UCSD-AML1 (cell line): ENCODE data around the gene TSR3.

Experiments used
- DNase-seq: peaks from one replicate; lab custom pipeline; 2025; ENCODE audit not compliant: unreplicated experiment; lab: John Stamatoyannopoulos, UW

TSR3 gene

GRCh38 chr16:1351582-1352362 lies at the start of gene TSR3, which contains the start of gene GNPTG:
Gene TSR3, minus strand, starts transcription at chr16:1351878. Its CDS starts 74 bp downstream, at chr16:1351804.
Gene GNPTG, plus strand, starts transcription at chr16:1351931. Its CDS starts 35 bp downstream, at chr16:1351966.
- DNase-seq = peak; percentile 90

GRCh38 chr16:1401061-1401757 lies 49.5 kb upstream of the TSR3 start:
- DNase-seq = no peak

GRCh38 chr16:1398826-1399581 lies 47.3 kb upstream of the TSR3 start:
- no peak for DNase-seq

DNA sequence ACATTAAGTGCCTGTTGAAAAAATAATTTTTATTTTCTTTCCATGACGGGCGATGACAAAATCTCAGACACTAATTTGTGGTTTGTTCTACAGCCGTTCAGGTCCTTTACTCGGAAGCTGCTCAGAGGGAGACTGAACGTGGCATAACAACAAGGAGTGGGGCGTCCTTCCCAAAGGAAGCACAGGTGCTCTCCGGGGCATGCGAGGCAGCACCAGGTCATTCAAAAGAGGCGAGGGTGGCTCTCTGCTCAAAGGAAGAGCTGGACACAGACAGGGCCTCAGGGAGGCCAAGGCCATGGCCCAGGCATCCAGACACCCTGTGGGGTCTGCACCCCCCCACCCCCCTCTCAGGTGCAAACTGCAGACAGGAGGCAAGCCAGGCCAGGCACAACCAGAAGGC lies 46.7 kb upstream of the TSR3 start:
- DNase-seq = no peak

DNA sequence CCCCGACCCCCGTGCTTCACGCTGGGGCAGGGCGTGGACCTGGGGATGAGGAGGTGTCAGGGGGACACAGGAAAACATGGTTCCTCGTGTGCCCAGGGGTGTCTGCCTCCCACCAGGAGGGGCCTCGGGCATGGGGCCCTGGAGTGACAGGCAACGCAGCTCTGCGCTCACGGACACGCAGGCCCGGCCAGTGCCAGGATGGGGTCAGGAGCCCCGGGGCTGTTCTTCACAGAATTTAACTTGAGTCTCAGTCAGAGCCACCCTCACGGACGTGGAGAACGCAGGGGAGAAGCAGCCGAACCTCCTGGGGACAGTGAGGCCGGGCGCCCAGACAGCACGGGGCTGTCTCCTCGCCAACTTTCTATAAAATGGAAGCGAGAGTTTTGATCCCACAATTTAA lies 46.1 kb upstream of the TSR3 start:
- DNase-seq = no peak

DNA sequence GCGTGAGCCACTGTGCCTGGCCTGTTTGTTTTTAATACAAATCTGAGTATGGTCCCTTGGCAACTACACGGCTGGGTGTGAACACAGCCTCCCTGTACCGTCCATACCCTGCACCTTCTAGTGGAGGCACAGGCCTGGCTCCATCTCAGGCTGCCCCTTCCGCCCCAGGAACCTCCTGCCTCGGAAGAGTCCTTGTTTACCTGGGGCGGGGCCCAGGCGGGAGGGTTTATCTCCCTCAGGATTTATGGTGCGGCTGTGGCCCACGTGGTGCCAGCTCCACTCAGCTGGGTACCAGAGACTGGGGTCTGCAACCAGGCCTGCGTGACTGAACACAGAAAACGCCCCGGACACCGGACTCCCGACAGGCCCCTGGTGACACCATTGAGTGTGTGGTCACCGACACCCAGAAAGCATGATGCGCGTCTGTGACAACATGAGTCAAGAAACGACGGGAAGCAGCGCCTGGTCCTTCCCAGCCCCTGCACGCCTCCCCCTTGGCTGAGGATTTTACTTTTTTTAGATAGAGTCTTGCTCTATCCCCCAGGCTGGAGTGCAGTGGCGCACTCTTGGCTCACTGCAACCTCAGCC lies 43.9 kb upstream of the TSR3 start:
- DNase-seq = no peak

DNA sequence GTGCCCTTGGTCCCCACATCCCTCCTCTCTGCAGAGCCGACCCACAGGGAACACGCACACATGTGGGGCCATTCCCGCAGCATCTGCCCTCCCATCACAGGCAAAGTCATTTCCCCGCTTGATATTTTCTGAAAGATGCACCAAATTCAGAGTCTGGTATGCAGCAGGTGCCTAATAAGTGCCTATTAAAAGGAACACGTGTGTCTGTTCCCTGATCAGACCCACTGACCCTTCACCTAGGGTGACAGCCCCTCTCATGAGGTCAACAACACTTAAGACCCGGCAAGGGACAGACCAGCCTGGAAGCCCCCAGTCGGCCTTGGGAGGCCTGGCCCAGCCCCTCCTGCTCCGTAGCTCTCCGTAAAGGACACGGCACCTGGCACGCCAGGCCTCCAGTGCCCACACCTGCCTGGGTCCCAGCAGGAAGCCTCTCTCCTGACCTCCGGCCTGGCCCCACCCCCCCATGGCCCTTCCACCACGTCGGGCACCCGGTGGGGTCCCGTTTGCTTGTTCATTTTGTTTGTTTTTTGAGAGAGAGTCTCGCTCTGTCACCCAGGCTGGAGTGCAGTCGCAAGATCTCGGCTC lies 42.8 kb upstream of the TSR3 start:
- no peak for DNase-seq

DNA sequence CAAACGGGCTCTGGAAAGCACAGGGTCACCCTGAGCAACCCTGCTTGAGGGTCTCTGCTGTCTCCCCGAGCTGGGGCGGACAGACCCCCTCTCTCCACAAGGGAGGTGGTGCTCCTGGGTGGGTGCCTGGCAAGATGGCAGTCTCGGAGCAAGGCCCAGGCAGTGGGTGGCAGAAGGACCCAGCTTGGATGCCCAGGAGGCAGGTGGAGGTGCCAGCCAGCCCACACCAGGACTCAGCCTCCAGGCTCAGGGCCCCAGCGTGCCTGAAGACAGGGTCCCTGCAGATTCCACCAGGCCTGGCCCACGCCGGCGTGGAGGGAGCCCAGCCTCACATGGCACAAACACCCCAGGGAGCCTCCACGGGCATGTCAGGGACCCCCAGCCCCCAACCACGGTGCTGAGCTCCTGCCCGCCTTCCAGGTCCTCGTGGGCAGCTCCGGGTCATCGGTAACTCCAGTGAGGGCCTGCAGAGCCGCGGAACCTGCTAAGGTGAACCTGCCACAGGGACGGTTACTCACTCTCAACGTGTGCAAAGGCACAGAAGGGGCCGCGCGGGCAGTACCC lies 42.0 kb upstream of the TSR3 start:
- no peak for DNase-seq

DNA sequence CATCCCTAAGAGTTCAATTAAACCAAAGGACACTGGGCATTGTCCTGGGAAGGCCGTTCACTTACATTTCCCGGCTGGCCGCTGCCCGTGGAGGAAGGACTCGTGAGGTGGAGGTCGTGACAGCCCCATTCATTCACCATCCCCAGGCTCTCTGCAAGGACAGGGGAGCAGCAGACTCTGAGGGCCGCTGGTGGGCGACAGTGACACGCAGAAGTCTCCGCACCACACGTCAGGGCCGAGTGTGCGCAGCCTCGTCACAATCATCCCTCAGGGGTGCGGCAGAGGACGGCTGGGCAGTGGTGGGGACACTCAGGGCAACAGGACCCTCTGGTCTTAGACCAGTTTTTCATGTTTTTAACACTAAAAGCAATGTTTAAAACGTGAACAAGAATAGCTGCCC lies 41.1 kb upstream of the TSR3 start:
- DNase-seq = no peak

DNA sequence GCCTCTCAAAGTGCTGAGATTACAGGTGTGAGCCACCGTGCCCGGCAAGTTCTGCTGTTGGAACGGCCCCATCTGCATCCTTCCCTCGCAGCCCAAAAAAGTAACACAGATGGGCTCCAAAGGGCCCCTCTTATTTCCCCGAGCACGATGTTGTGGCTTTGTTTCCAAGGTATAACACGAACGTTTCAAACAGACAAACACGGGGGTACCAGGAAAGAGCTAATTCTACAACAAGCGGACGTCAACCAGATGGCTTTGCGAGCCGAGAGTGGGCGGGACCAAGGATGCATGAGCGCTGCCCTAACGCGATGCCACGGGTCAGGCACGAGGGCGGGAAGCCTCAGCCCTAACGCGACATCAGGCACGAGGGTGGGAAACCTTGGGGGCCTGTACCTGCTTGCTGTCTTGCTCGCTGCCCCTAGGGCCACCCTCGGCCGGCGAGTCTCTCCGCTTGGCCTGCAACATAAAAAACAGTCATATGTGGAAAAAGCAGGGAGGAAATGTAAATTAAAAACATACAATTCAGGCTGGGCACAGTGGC lies 38.6 kb upstream of the TSR3 start:
- DNase-seq = no peak

DNA sequence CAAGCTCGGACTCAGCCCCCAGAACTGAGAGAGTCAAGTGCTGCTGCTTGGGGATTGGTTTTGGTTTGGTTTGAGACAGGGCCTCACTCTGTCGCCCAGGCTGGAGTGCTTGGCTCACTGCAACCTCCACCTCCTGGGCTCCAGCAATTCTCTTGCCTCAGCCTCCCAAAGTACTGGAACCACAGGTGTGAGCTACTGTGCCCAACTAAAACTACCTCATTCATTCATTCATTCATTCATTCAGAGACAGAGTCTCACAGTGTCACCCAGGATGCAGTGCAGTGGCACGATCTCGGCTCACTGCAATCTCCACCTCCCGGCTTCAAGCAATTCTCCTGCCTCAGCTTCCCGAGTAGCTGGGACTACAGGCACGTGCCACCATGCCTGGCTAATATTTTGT lies 38.1 kb upstream of the TSR3 start:
- no peak for DNase-seq

DNA sequence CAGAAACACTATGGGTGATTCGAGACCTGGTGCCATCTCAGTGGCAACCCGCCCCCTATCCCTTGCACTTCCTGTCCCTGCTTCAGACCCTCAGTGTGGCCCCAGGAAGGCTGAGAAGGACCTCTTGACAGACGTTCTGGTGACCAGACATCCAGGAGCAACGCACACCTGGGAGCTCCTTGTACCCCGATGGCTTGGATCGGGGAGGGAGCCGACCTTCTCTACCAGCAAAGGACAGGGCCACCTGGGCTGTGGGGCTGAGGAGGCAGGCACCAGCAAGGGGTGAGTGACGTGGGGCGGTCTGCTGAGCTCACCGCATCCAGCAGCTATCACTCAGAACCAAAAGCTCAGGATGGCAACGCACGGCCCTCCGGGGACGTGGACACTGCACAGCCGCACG lies 35.7 kb upstream of the TSR3 start:
- no peak for DNase-seq

GRCh38 chr16:1385232-1385631 lies 33.6 kb upstream of the TSR3 start:
- DNase-seq = no peak

DNA sequence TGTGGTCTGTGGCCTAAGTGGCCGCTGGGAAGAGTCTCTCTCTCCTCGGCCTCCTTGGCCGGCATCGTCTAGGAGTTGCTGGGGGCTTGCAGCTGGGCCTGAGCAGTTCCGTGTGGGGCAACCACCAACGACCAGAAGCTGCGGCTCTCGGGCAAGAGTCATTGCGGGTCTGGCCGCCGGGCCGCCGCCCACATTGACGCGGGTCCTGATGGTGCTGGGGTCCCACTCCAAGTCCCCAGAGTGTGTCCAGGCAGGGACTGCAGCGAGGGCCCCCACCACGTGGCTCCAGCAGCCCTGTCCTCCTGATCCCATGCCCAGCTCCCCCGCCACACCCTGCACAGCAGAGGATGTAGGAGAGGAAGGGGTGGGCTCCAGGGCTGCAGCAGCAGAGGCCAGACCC lies 31.9 kb upstream of the TSR3 start:
- DNase-seq = no peak

DNA sequence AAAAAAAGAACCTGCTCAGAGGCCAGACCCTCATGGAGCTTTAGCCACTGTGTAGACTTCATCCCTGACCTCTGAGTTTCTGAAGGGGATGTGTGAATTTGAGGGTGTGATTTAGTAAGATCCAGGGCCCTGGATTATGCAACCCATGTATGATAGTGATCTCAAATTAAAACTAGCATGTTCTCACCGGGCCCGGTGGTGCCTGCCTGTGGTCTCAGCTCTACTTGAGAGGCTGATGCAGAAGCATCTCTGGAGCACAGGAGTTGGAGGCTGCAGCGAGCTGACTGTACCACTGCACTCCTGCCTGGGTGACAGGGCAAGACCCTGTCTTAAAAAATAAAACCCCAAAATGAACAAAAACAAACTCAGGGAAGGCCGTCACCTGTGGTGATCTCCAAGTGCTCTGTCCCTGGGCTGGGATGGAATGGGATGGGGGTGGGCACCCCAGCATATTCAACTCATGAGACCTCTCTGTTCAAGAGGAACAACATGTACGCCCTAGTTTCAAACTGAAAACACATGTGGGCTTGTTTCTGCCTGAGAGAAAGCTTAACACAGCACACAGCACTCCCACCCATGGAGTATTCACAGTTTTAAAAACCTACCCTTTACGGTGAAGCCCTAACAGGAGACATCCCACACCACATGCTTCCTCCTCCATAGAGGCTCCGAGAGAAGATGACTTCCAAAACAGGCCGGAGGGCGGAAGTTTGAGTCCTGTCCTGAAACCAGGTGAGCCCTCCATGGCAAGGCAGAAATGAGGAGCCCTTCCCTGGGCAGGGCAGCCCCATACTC lies 30.1 kb upstream of the TSR3 start:
- DNase-seq = no peak

DNA sequence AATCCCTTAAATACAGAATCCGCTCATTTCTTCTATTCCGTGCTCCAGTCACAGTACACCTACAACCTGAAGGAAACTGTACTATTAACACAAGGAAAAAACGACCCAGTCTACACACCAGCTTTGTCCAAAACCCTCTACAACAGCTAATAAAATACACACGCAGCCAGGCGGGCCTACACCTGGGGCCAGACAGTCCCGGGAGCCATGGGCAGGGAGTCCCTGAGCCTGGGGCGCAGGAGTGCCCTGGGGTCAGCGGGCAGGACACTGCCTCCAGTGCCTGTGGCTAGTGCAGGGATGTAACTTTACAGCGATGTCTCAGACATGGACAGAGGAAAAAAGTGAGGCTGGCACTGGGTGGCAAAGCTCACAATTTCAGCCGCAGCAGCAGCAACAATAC lies 28.5 kb upstream of the TSR3 start:
- no peak for DNase-seq

DNA sequence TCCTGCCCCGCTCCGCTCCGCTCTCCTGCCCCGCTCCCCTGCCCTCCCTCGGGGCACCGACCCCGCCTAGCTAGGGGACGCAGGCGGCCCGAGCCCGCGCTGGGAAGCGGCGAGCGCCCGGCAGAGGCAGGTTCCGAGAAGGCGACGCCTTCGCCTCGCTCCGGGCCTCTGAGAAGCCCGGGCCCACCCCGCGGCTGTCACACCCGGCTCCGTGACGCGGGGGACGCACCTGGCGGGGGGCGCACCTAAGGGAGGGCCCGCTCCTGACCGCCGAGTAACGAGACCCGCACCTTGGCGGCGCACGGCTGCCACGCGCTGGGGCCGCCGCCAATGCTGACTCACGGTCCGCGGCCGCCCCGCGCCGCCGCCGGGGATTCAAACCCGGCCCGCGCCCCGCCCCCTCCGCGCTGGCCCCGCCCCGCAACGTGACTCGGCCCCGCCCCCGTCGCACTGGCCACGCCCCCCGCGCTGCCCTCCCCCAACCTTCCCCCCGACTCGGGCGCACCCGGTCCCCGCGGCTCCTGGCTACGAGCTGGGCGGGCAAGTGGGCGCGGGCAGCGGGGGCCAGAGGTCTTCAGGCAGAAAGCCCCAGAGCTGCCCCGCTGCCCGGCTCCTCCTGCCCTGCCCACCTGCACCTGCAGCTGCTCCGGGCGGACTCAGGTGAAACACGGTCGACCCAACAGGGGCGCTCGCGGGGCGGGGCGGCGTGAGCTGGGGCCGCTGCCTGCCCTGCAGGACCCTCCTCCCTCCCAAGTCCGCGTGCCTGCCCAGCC lies 27.8 kb upstream of the TSR3 start:
- DNase-seq = peak; percentile 63

GRCh38 chr16:1378804-1379303 lies 27.2 kb upstream of the TSR3 start:
- peak; percentile 80 for DNase-seq
